ENCODE measurements around the gene CSTPP1.

CSTPP1 gene

DNA sequence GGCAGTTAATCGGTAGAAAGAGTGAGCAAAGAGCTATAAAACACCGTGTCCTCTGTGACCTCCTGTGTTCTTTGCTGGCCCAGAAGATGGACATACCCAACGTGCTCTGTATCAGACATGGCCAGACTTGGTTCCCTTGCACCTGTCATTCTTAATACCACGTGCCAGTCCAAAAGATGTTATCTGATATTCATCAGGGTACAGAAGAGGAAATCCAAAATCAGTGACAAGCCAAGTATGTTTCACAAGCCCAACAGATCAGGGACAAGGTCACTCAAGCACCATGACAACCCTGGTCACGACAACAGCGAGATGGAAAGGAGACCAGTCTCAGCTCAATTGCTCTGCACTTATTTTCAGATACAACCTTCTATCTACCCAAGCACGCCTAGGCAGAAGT, 21.7 kb upstream of the CSTPP1 start:
- DNase-seq (ENCODE audit: extremely low spot score): no peak
- TF ChIP-seq, protein P1, sequence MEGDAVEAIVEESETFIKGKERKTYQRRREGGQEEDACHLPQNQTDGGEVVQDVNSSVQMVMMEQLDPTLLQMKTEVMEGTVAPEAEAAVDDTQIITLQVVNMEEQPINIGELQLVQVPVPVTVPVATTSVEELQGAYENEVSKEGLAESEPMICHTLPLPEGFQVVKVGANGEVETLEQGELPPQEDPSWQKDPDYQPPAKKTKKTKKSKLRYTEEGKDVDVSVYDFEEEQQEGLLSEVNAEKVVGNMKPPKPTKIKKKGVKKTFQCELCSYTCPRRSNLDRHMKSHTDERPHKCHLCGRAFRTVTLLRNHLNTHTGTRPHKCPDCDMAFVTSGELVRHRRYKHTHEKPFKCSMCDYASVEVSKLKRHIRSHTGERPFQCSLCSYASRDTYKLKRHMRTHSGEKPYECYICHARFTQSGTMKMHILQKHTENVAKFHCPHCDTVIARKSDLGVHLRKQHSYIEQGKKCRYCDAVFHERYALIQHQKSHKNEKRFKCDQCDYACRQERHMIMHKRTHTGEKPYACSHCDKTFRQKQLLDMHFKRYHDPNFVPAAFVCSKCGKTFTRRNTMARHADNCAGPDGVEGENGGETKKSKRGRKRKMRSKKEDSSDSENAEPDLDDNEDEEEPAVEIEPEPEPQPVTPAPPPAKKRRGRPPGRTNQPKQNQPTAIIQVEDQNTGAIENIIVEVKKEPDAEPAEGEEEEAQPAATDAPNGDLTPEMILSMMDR (IDR thresholded peaks at IDR 0.05; ENCODE audit: control extremely low read depth, extremely low read depth, low read depth, missing control alignments): no peak
- CTCF ChIA-PET: interaction anchor here (3.3 to 6.8 kb wide), 2 partner anchors 9 to 238 kb away, joined by 18 to 52 read pairs; no protein-coding TSS in a partner anchor
- POLR2A ChIA-PET: no interaction called here

DNA sequence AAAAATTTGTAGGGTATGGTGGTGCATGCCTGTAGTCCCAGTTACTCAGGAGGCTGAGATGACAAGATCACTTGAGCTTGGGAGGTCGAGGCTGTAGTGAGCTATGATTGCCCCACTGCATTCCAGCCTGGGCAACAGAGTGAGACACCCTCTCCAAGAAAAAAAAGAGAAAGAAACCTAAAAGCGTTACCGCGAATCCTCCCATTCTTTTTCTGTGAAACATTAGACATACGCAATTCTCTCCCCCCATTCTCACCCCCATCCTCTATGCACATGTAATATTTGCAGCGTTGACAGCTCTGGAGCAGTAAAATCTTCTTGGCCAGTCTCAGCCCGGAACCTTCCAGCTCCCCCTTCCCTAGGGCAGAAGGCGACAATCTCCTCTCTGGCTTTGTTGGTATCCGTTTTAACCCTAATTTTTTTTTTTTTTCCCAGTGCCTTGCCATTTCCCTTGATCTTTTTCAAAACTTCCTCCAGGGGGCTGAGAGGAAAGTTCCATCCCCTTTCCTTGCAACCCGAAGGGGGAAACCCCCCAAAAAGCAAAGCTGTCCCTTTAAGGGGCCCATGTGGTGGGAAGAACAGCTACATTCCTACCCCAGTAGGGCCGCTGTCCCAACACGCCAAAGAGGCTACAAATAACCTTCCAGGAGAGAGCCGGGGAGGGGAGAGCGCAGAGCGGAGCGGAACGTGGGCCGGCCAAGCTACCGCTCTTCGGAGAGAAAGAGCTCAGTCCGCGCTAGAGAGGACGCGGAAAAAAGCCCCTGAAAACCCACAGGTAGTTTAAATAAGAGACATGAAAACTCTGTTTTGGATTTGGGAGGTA, 20.1 kb upstream of the CSTPP1 start:
- ChIA-PET CTCF (interaction anchor here (0.7 to 6.8 kb wide), 12 partner anchors 11 to 1085 kb away, joined by 3 to 52 read pairs (median 6); no protein-coding TSS in a partner anchor), POLR2A (interaction anchor here (0.6 to 0.7 kb wide), 2 partner anchors 86 to 356 kb away, joined by 4 to 10 read pairs; no protein-coding TSS in a partner anchor)
- TF ChIP-seq, protein P1 (IDR thresholded peaks at IDR 0.05; ENCODE audit: control extremely low read depth, extremely low read depth, low read depth, missing control alignments): no peak
- peak; percentile 60 for DNase-seq (ENCODE audit: extremely low spot score)

DNA sequence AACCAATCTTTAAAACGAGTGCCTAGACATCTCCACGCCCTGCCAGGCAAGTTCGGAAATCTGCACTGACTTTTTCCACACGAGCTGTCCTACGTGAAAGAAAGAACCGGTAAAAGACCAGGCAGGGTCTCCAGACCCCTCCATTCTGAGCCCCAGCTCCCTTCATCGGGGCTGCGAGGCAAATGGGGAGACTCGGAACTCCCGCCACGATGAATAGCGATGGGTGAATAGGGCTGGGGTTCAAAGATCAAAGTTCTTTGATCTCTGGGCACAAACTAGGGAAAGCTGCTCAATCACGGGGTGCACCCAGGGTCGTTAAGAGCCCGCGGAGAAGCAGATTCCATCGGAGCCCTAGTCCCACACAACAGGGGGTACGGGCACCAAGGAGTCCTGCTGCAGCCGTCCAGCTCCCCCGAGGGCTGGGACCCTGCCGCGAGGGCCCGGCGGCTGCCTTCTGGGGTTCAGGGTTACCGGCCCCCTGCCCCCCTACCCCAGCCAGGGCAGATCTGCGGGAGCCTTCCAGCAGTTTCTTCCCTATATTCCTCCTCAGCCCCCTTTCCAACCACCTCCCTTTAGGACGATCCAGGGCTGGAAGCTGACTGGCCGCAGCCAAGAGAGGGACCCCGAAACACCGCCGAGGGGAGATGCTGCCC, 19.3 kb upstream of the CSTPP1 start:
- TF ChIP-seq, protein P1 (IDR thresholded peaks at IDR 0.05; ENCODE audit: control extremely low read depth, extremely low read depth, low read depth, missing control alignments): no peak
- CTCF ChIA-PET: interaction anchor here (0.9 to 6.8 kb wide), 11 partner anchors 12 to 679 kb away, joined by 3 to 52 read pairs (median 6); no protein-coding TSS in a partner anchor
- POLR2A ChIA-PET: interaction anchor here (0.7 kb wide), 1 partner anchor 85 kb away, joined by 10 read pairs; no protein-coding TSS in a partner anchor
- no peak for DNase-seq (ENCODE audit: extremely low spot score)

DNA sequence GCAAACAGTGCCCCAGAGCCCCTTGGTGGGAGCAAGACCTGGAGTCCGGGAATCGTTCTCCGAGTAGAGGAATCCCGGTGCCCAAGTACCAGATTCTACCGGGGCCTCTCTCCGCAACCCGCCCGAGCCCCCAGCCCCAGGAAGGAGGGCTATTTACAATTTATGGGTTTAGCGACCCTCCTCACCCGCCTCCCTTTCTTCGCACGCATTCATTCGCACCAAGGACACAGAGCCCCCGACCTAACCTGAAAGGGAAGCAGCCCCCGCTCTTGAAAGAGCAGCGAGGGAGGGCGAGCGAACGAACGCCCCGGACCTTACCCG, 18.8 kb upstream of the CSTPP1 start:
- CTCF ChIA-PET: interaction anchor here (1.4 to 6.8 kb wide), 6 partner anchors 12 to 237 kb away, joined by 4 to 52 read pairs (median 8); no protein-coding TSS in a partner anchor
- no peak for DNase-seq (ENCODE audit: extremely low spot score)
- TF ChIP-seq, protein P1 (IDR thresholded peaks at IDR 0.05; ENCODE audit: control extremely low read depth, extremely low read depth, low read depth, missing control alignments): no peak

DNA sequence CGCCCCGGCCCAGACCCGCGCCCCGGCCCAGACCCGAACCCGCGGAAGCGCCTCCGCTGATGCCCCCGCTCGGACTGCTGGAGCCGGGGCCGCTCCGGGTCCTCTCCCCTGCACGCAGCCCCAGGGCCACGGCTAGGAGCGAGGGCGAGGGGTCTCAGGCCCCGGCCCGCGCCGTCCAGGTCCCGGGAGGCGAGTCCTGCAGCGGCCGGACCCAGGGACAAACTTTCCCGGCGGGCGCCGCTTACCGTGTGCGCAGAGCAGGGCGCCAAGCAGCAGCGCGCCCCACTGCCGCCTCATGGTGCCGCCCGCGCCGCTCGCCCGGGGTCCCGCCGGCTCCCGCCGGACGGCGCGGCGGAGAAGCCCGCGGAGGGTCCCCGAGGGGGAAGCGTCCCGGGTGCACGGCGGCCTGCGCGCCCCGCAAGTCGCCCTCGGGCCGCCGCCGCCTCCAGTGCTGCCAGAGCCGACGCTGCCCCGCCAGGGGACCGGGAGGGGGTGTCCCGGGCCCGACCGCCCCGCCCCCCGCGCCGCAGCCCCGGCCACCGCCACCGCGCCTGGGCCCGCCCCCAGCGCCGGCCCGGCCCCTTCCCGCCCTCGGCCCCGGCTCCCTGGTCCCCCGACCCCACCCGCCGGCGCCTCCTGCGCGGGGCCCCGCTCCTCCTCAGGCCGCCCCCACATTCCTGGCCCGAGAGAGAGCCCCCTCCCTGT, 18.3 kb upstream of the CSTPP1 start, which contains the start of gene LRP4:
Gene LRP4, minus strand, starts transcription at position 468 of the 705 bp plus-strand sequence. Its CDS starts 171 bp downstream, at position 297.
- TF ChIP-seq, protein P1 (IDR thresholded peaks at IDR 0.05; ENCODE audit: control extremely low read depth, extremely low read depth, low read depth, missing control alignments): no peak
- ChIA-PET POLR2A (no interaction called here), CTCF (interaction anchor here (1.0 to 6.8 kb wide), 13 partner anchors 10 to 236 kb away, joined by 3 to 52 read pairs (median 4); no protein-coding TSS in a partner anchor)
- DNase-seq (ENCODE audit: extremely low spot score): peak; percentile 82

More for the DNA sequence above, 18.8 kb upstream of the CSTPP1 start:
- POLR2A ChIA-PET: no interaction called here

Data from GM10248 (cell line).